ENCODE measurements around the gene GM2A. TPM values are rescaled to one million over a fixed set of nuclear protein-coding genes. Genes with fewer than 3 reads are reported as not detected.

The GM2A gene
- total RNA-seq, 4 donors from 2014 or later, result 99.3 to 167 (median 126) TPM

DNA sequence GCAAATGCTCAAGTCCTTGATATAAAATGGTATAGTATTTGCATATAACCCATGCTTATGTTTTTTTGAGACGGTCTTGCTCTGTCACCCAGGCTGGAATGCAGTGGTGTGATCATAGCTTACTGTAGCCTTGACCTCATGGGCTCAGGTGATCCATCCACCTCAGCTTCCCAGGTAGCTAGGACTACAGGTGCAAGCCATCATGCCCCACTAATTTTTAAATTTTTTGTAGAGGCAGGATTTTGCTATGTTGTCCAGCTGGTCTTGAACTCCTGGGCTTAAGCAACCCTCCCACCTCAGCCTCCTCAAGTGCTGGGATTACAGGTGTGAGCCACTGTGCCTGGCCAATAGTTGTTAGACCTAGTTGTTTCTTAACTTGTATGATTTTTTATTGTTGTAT lies 33.3 kb downstream of the GM2A start:
- H3K36me3 ChIP-seq, result no peaks in the 10 kb centered on the region
- no peaks in the 10 kb centered on the region for H3K9me3 ChIP-seq
- TF ChIP-seq, protein P1, sequence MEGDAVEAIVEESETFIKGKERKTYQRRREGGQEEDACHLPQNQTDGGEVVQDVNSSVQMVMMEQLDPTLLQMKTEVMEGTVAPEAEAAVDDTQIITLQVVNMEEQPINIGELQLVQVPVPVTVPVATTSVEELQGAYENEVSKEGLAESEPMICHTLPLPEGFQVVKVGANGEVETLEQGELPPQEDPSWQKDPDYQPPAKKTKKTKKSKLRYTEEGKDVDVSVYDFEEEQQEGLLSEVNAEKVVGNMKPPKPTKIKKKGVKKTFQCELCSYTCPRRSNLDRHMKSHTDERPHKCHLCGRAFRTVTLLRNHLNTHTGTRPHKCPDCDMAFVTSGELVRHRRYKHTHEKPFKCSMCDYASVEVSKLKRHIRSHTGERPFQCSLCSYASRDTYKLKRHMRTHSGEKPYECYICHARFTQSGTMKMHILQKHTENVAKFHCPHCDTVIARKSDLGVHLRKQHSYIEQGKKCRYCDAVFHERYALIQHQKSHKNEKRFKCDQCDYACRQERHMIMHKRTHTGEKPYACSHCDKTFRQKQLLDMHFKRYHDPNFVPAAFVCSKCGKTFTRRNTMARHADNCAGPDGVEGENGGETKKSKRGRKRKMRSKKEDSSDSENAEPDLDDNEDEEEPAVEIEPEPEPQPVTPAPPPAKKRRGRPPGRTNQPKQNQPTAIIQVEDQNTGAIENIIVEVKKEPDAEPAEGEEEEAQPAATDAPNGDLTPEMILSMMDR (IDR thresholded peaks at IDR 0.05), result no peak
- TF ChIP-seq EP300 (IDR thresholded peaks at IDR 0.05), result no peak
- TF ChIP-seq POLR2A (IDR thresholded peaks at IDR 0.05), result no peak
- TF ChIP-seq POLR2AphosphoS5 (IDR thresholded peaks at IDR 0.05), result no peak
- WGBS, result 100% methylated on average over 1 of the region's 1 CpG
- H3K4me3 ChIP-seq, result no peak overlapping the region
- no peaks in the 10 kb centered on the region for H3K4me1 ChIP-seq
- no peaks in the 10 kb centered on the region for H3K27me3 ChIP-seq
- no peak overlapping the region for H3K27ac ChIP-seq
- no peak for DNase-seq (ENCODE audit: low spot score in 2 of 2)

DNA sequence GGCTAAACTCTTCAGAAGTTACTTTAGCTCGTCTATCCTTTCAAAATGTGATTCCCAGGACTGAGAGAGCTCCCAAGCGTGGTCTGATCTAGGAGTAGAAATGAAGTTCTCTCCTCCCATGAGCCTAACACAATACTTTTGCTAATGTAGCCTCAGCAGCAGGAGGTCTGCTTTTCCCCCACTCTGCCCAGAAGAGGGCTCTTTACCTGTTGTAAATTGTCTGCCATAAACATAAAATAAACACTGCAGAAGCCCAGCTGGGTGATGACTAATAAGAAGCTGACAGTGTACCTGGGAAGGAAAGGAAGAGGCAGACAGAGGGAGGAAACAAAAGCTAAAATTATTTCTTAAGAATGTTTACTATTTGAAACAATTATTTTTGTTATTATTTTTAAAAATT lies 35.2 kb downstream of the GM2A start:
- 50% methylated on average over 2 of the region's 2 CpGs for WGBS
- H3K27ac ChIP-seq, result no peak overlapping the region
- DNase-seq (ENCODE audit: low spot score in 2 of 2), result no peak
- H3K4me1 ChIP-seq, result no peaks in the 10 kb centered on the region
- H3K36me3 ChIP-seq, result no peaks in the 10 kb centered on the region
- no peaks in the 10 kb centered on the region for H3K9me3 ChIP-seq
- no peak for TF ChIP-seq EP300 (IDR thresholded peaks at IDR 0.05)
- TF ChIP-seq, protein P1 (IDR thresholded peaks at IDR 0.05), result no peak
- no peak for TF ChIP-seq POLR2A (IDR thresholded peaks at IDR 0.05)
- no peak for TF ChIP-seq POLR2AphosphoS5 (IDR thresholded peaks at IDR 0.05)
- H3K4me3 ChIP-seq, result no peak overlapping the region
- H3K27me3 ChIP-seq, result no peaks in the 10 kb centered on the region

DNA sequence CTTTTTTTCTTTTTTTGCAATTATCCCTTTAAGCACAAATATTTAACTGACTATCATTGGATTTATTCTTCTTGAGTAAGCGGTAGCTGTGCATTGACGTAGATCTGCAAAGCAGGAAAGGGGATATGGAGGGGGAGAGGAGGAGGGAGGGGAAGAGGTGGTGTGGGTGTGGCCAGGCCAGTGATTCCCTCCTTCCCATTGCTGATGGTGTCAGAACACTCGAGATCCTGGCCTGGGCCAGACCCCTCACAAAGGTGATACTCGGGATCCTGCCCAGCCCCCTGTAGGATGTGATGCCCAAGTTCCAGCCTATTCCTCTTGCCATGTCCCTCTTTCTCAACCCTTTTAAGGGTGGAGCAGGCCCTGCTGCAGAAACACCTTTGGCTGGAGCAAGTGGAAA lies 40.6 kb downstream of the GM2A start:
- DNase-seq (ENCODE audit: low spot score in 2 of 2), result no peak
- WGBS, result 54% methylated on average over 4 of the region's 4 CpGs
- H3K9me3 ChIP-seq, result no peaks in the 10 kb centered on the region

DNA sequence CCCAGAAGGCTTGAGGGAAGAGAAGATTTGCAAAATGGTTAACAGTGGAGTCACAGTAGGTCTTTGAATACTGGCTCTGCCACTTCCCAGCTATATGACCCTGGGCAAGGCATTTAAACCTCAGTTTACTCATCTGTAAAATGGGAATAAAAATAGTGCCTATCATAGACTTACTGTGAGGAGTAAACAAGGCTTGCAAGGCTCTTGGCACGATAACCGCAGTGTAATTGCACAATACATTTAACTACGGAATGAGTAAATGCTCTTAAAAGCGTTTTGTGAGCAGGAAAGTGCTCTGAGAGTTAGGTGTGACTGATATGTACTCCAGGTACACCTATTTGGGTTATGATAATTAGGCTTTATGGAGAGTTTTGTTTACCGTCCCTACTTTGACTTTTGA lies 42.2 kb downstream of the GM2A start:
- TF ChIP-seq POLR2A (IDR thresholded peaks at IDR 0.05), result no peak
- TF ChIP-seq EP300 (IDR thresholded peaks at IDR 0.05), result no peak
- TF ChIP-seq, protein P1 (IDR thresholded peaks at IDR 0.05), result no peak
- no peak for TF ChIP-seq POLR2AphosphoS5 (IDR thresholded peaks at IDR 0.05)

More for the DNA sequence above, 40.6 kb downstream of the GM2A start:
- no peaks in the 10 kb centered on the region for H3K27me3 ChIP-seq
- no peak overlapping the region for H3K4me3 ChIP-seq
- H3K36me3 ChIP-seq, result no peaks in the 10 kb centered on the region
- no peak for TF ChIP-seq POLR2AphosphoS5 (IDR thresholded peaks at IDR 0.05)
- no peak for TF ChIP-seq POLR2A (IDR thresholded peaks at IDR 0.05)
- TF ChIP-seq EP300 (IDR thresholded peaks at IDR 0.05), result no peak
- TF ChIP-seq, protein P1 (IDR thresholded peaks at IDR 0.05), result no peak
- no peak overlapping the region for H3K27ac ChIP-seq
- peaks cover 4% of the 10 kb centered on the region for H3K4me1 ChIP-seq

DNA sequence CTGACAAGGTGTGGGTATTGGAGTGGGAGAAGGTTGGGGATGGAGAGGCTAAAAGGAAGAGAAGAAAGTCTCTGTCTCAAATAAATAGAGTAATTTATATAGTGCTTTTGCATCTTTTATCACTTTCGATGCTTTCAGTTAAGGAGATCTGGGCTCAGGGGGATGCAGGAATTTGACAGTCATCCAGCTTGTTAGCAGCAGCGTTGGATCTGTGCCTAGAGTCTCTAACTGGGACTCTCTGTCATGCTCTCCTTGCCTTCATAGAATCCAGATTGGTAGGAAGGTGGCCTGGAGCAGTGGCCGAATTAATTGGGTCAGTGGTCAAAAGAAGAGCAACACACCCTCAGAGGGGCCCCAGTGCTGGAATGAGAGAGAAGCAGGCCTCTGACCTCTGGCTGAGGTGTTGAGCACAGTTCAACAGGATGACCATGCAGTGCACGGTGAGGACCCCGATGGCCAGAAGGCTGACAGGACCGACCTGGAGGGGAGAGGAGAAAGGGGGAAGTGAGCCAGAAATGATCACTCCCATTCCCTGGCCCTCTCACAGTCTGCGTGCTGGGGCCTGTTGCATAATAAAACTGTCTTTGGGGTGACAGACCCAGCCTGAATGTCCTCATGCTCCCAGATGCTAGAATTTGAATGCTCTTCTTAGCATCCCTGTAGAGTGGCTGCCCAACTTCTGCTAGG lies 42.9 kb downstream of the GM2A start:
- Histone ChIP-seq H3K27ac (no peak overlapping the region), H3K36me3 (no peaks in the 10 kb centered on the region), H3K9me3 (no peaks in the 10 kb centered on the region), H3K27me3 (peaks cover 2% of the 10 kb centered on the region), H3K4me3 (no peak overlapping the region), H3K4me1 (peaks cover 4% of the 10 kb centered on the region)
- TF ChIP-seq EP300 (IDR thresholded peaks at IDR 0.05) (no peak), POLR2A (IDR thresholded peaks at IDR 0.05) (no peak), POLR2AphosphoS5 (IDR thresholded peaks at IDR 0.05) (no peak)
- TF ChIP-seq, protein P1 (IDR thresholded peaks at IDR 0.05), result no peak
- WGBS, result 44% methylated on average over 7 of the region's 7 CpGs
- no peak for DNase-seq (ENCODE audit: low spot score in 2 of 2)

More for the DNA sequence above, 42.2 kb downstream of the GM2A start:
- Histone ChIP-seq H3K36me3 (no peaks in the 10 kb centered on the region), H3K27ac (no peak overlapping the region), H3K9me3 (no peaks in the 10 kb centered on the region), H3K4me3 (no peak overlapping the region), H3K4me1 (peaks cover 4% of the 10 kb centered on the region), H3K27me3 (peaks cover 2% of the 10 kb centered on the region)
- 55% methylated on average over 5 of the region's 5 CpGs for WGBS
- DNase-seq (ENCODE audit: low spot score in 2 of 2), result no peak
